Choroid plexus epithelial cell (primary cell): ENCODE data around the gene ZBTB17.
"Not testable (repeated sequence)": the region's sequence is repeated elsewhere in the genome, so short reads cannot be mapped to it uniquely, and the experiment has no call there.

ENCODE experiments used
- DNase-seq: peaks from one replicate; pipeline ENCODE4 v3.0.0-alpha.2; 2010; ENCODE audit warnings: low read depth
- H3K4me3 ChIP-seq: 2 replicates; pipeline ENCODE4 v1.5.1; 2011; ENCODE audit warnings: low read depth, mild to moderate bottlenecking, control low read depth, low read length, moderate library complexity
- TF ChIP-seq, protein P1 (sequence below): conservative IDR thresholded peaks from 2 replicates; pipeline ENCODE4 v1.5.1; 2011; ENCODE audit warnings: low read depth, mild to moderate bottlenecking, control low read depth, inconsistent platforms, low read length, moderate library complexity

ZBTB17 gene

DNA sequence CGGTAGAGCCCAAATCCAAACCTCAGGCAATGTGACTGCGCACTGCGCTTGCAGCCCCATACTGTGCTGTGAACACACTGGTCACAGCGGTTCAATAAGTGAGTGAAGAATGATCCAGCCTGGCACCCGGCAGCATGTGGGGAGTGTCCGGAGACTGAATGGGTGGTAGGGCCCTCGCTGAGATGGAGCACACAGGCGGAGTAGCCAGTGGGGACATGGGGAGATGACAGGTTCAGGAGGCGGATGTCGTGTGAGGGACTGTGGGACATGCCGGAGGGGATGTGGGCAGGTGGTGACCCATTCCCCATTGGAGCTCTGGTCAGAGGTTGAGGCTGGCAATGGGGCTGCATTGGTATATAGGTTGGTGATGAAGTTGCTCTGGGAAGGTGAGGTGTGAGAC, 33.8 kb upstream of the ZBTB17 start:
- TF ChIP-seq, protein P1, sequence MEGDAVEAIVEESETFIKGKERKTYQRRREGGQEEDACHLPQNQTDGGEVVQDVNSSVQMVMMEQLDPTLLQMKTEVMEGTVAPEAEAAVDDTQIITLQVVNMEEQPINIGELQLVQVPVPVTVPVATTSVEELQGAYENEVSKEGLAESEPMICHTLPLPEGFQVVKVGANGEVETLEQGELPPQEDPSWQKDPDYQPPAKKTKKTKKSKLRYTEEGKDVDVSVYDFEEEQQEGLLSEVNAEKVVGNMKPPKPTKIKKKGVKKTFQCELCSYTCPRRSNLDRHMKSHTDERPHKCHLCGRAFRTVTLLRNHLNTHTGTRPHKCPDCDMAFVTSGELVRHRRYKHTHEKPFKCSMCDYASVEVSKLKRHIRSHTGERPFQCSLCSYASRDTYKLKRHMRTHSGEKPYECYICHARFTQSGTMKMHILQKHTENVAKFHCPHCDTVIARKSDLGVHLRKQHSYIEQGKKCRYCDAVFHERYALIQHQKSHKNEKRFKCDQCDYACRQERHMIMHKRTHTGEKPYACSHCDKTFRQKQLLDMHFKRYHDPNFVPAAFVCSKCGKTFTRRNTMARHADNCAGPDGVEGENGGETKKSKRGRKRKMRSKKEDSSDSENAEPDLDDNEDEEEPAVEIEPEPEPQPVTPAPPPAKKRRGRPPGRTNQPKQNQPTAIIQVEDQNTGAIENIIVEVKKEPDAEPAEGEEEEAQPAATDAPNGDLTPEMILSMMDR = no peak
- H3K4me3 ChIP-seq = no peak overlapping the region
- DNase-seq = no peak

DNA sequence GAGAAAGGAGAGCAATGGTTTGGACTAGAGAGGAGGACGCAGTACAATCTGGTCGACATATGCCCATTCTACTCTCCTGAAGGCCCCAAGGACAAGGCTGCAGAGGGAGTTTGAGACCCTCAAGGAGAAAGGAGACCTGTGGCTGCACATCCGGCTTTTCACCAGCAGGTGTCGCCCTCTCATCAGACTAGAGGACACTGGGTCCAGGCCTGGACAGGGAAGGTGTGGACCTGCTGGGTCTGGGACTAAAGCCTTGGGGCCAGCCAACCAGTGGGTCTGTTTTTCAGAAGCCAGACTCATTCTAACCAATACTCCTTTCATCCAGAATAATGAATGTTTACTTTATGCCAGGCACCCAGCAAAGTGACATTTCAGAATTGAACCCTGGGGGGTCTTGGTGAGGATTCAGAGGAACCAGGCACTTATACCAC, 33.1 kb upstream of the ZBTB17 start:
- no peak overlapping the region for H3K4me3 ChIP-seq
- DNase-seq = peak; percentile 81

DNA sequence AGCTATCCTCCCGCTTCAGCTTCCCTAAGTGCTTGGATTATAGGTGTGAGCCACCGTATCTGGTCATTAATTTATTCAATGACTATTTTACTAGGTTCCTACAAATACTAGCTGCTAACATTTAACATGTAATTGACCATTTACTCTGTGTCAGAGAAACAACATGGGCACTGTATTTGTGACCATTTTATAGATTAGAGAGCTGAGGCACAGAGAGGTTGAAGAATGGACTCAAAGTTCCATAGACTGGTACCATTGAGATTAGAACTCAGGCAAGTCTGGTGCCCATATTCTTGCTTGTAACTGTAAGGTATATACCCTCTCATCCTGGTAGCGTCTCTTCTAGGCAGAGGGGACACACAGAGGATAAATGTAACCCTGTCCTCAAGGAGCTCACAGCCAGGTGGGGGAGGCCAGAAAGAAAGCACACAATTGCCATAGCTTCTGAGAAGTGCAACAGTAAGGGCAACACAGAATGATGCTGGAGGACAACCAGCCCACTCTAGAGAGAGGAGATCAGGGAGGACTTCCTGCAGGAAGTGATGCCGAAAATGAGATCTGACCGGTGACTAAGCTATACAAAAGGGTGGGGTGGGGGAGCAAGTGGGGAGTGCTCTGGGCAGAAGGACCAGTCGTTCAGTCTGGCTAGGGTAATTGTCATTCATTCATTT, 31.9 kb upstream of the ZBTB17 start:
- H3K4me3 ChIP-seq = no peak overlapping the region
- DNase-seq = no peak
- TF ChIP-seq, protein P1 = no peak

More for the DNA sequence above, 33.1 kb upstream of the ZBTB17 start:
- TF ChIP-seq, protein P1 = peak; percentile 98

DNA sequence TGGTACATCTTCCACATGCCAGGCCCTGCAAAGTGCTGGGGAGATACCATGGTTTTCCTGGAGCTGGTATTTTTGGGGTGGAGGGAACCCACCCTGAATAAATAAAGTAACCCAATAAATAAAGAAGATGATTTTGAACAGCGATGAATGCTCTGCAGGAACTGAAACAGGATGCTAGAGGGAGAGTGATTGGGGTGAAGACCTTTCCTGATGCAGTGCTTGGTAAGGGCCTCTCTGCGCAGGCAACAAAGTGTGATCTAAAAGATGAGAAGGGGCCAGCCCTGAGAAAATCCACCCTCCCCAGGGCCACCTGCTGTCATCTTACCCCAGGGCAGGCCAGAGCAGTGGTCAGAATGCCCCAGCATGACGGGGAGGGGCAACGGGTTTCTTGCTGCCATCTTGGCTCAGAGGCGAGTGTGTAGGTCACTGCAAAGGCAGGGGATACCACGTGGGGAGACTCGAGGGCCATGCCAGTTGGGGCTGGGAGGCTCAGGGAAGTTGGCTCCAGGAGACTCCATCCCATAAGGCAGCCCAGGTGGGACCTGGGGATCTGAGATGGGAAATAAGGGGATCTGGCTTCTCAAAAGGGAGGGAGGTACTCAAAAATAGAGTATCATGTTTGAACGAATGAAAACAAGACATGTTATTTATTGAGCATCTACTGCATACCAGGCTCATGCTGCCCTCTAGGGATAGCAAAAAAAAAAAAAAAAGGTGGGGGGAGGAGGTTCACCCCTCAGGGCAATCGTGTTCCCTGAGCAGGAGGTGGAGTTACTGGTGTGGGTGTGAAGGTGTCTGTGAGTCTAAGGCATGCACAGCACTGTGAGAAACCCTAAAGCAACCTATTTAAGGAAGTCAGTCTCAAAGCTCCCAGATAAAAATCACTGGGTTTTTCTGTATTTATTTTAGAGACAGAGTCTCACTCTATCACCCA, 30.9 kb upstream of the ZBTB17 start:
- no peak overlapping the region for H3K4me3 ChIP-seq
- TF ChIP-seq, protein P1 = peak; percentile 42
- DNase-seq = peak; percentile 45

DNA sequence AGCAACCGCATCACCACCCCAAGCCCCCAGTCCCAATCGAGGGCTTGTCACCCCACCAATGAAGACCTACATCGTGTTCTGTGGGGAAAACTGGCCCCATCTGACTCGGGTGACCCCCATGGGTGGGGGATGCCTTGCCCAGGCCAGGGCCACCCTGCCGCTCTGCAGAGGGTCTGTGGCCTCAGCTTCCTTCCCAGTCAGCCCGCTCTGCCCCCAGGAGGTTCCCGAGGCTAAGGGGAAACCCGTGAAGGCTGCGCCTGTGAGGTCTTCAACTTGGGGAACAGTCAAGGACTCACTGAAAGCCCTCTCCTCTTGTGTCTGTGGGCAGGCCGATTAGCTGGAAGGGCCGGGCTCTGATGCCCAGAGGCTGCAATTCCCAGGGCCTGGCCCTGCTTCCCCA, 30.1 kb upstream of the ZBTB17 start:
- no peak overlapping the region for H3K4me3 ChIP-seq
- DNase-seq = no peak
- TF ChIP-seq, protein P1 = no peak

DNA sequence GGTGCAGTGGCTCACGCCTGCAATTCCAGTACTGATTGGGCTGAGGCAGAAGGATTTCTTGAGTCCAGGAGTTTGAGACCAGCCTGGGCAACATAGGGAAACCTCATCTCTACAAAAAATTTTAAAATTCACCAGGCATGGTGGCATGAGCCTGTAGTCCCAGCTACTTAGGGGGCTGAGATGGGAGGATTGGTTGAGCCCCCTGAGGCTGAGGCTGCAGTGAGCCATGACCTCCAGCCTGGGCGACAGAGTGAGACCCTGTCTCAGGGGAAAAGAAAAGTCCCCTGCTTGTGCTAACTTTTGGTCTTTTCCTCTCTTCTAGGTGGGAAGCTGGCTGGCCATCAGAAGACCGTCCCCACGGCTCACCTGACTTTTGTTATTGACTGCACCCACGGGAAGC, 29.7 kb upstream of the ZBTB17 start:
- TF ChIP-seq, protein P1 = no peak
- DNase-seq = no peak
- no peak overlapping the region for H3K4me3 ChIP-seq

DNA sequence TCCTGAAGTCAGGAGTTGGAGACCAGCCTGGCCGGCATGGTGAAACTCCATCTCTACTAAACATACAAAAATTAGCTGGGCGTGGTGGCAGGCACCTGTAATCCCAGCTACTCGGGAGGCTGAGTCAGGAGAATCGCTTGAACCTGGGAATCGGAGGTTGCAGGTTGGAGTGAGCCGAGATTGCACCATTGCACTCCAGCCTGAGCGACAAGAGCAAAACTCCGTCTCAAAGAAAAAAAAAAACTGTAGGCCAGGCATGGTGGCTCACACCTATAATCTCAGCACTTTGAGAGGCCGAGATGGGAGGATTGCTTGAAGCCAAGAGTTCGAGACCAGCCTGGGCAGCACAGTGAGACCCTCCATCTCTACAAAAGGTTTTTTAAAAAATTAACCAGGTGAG, 25.4 kb upstream of the ZBTB17 start:
- not testable (repeated sequence) for DNase-seq, H3K4me3 ChIP-seq
